HCT116 (cell line): ENCODE measurements around the gene ZSCAN16. TPM values are rescaled to one million over a fixed set of nuclear protein-coding genes. Genes with fewer than 3 reads are reported as not detected.

Experiments used
- ATAC-seq: fragments of 200-7000 bp; cut with Tn5 transposase; 2 replicates; pipeline ENCODE4 v1.9.1; 2020; ENCODE audit warnings: mild to moderate bottlenecking, moderate library complexity
- BruUV-seq: library from RNA; stranded (reverse); fragments of 400-500 nt; replicated peaks from 2 replicates; lab custom pipeline; 2021; lab: Mats Ljungman, UMichigan
- CTCF ChIA-PET: fragments of 300-600 bp; sonication (Branson Sonifier 250); formaldehyde crosslinking; loops from one replicate; lab custom pipeline; 2021; ENCODE audit warnings: antibody characterized with exemption; lab: Charles Lee
- POLR2A ChIA-PET: fragments of 300-600, 350-600 bp; sonication (Branson Sonifier 250); formaldehyde crosslinking; loops from one replicate; lab custom pipeline; 2021; ENCODE audit warnings: antibody characterized with exemption; lab: Charles Lee
- RAD21 ChIA-PET, 2 experiments: fragments of 300-600 bp; sonication (Branson Sonifier 250); formaldehyde crosslinking; loops; one replicate each; lab custom pipeline; 2023; ENCODE audit warnings: low total read pairs in 2 of 2; ENCODE audit not compliant: uncharacterized antibody in 2 of 2, unreplicated experiment in 2 of 2, low non-redundant PET in 1 of 2; lab: Charles Lee
- DNase-seq: peaks from one replicate; pipeline ENCODE4 v3.0.0-alpha.2; 2010; ENCODE audit warnings: low read depth, low spot score
- H2AFZ ChIP-seq: fragments of 200-600 bp; shearing (Covaris generic), sonication (generic); 2 replicates; pipeline ENCODE4 v1.6.1; 2017; ENCODE audit warnings: low read depth, mixed run types, mixed read lengths, antibody characterized with exemption, low read length; ENCODE audit not compliant: poor library complexity, severe bottlenecking
- H3K27ac ChIP-seq: 2 replicates; pipeline ENCODE4 v1.5.1; 2012; ENCODE audit warnings: low read depth, low read length
- H3K27me3 ChIP-seq: fragments of 200-600 bp; sonication (generic); 2 replicates; pipeline ENCODE4 v1.6.1; 2016; ENCODE audit warnings: mixed run types, low read length, mixed read lengths; ENCODE audit not compliant: insufficient read depth
- H3K36me3 ChIP-seq, 2 experiments: fragments of 200-500 bp in 1 of 2; fragments of 200-600 bp in 1 of 2; sonication (Bioruptor generic) in 1 of 2; sonication (generic) in 1 of 2; 2 replicates each; pipeline versions ENCODE4 v1.5.1 to v1.6.1; 2014 to 2016; ENCODE audit warnings: low read length in 2 of 2, inconsistent platforms in 1 of 2, mixed read lengths in 1 of 2, mixed run types in 1 of 2; ENCODE audit not compliant: insufficient read depth in 2 of 2, control insufficient read depth in 1 of 2
- H3K4me1 ChIP-seq, 2 experiments: fragments of 200-600 bp in 1 of 2; sonication (generic) in 1 of 2; 2 replicates each; pipeline versions ENCODE4 v1.5.1 to v1.6.1; 2012 to 2017; ENCODE audit warnings: low read length in 2 of 2, inconsistent platforms in 1 of 2, mild to moderate bottlenecking in 1 of 2, mixed read lengths in 1 of 2, mixed run types in 1 of 2, moderate library complexity in 1 of 2; ENCODE audit not compliant: insufficient read depth in 2 of 2, control insufficient read depth in 1 of 2
- H3K4me2 ChIP-seq: fragments of 200-600 bp; sonication (generic); 2 replicates; pipeline ENCODE4 v1.6.1; 2017; ENCODE audit warnings: mixed run types, low read length, mixed read lengths
- H3K4me3 ChIP-seq, 2 experiments: fragments of 200-600 bp in 1 of 2; sonication (generic) in 1 of 2; replicated peaks in 1 of 2; 2 replicates each; pipeline ENCODE4 v1.5.1; 2011 to 2016; ENCODE audit warnings: low read length in 2 of 2, control low read depth in 1 of 2, low read depth in 1 of 2, mild to moderate bottlenecking in 1 of 2, mixed read lengths in 1 of 2, mixed run types in 1 of 2
- H3K79me2 ChIP-seq: fragments of 200-600 bp; sonication (generic); 2 replicates; pipeline ENCODE4 v1.6.1; 2017; ENCODE audit warnings: mild to moderate bottlenecking, mixed run types, low read length, moderate library complexity, mixed read lengths; ENCODE audit not compliant: insufficient read depth
- H3K9ac ChIP-seq: fragments of 200-600 bp; sonication (generic); 2 replicates; pipeline ENCODE4 v1.6.1; 2016; ENCODE audit warnings: low read length, mixed read lengths
- H3K9me2 ChIP-seq: fragments of 200-600 bp; sonication (generic), shearing (Covaris generic); 2 replicates; pipeline ENCODE4 v1.6.1; 2017; ENCODE audit warnings: mixed run types, mild to moderate bottlenecking, moderate library complexity; ENCODE audit not compliant: insufficient read depth
- H3K9me3 ChIP-seq, 2 experiments: fragments of 200-500 bp in 1 of 2; fragments of 200-600 bp in 1 of 2; sonication (Bioruptor generic) in 1 of 2; sonication (generic) in 1 of 2; 2 replicates each; pipeline ENCODE4 v1.6.1; 2014 to 2017; ENCODE audit warnings: low read length in 2 of 2, mixed read lengths in 2 of 2, inconsistent platforms in 1 of 2, low read depth in 1 of 2, mild to moderate bottlenecking in 1 of 2, mixed run types in 1 of 2, moderate library complexity in 1 of 2; ENCODE audit not compliant: control insufficient read depth in 1 of 2, insufficient read depth in 1 of 2
- H4K20me1 ChIP-seq: fragments of 200-600 bp; sonication (generic), shearing (Covaris generic); 2 replicates; pipeline ENCODE4 v1.6.1; 2017; ENCODE audit warnings: mixed run types, mild to moderate bottlenecking, moderate library complexity; ENCODE audit not compliant: insufficient read depth
- ELF1 ChIP-seq: IDR thresholded peaks from 2 replicates; pipeline ENCODE4 v1.6.1; 2012; ENCODE audit warnings: low read depth, borderline replicate concordance
- REST ChIP-seq: IDR thresholded peaks from 2 replicates; pipeline ENCODE4 v1.6.1; 2012; ENCODE audit warnings: low read depth
- SIN3A ChIP-seq: IDR thresholded peaks from 2 replicates; pipeline ENCODE4 v1.6.1; 2012; ENCODE audit warnings: low read depth
- SRF ChIP-seq: IDR thresholded peaks from 2 replicates; pipeline ENCODE4 v1.6.1; 2012; ENCODE audit warnings: low read depth
- TCF7L2 ChIP-seq: IDR thresholded peaks from 2 replicates; pipeline ENCODE4 v1.7.0; 2011; ENCODE audit warnings: borderline replicate concordance, inconsistent platforms; ENCODE audit not compliant: insufficient read depth, insufficient read length; ENCODE audit errors: extremely low read depth
- ZFX ChIP-seq: fragments of 450-650 bp; IDR thresholded peaks from 2 replicates; pipeline ENCODE4 v1.6.1; 2017
- ZNF274 ChIP-seq: fragments of 200-500 bp; sonication (Bioruptor generic); IDR thresholded peaks from 2 replicates; pipeline ENCODE4 v1.6.1; 2014; ENCODE audit warnings: mild to moderate bottlenecking, low read depth, low read length, inconsistent platforms
- intact Hi-C: fragments of 100-400 bp; cut with micrococcal nuclease; formaldehyde crosslinking; loops from 2 replicates; pipeline ENCODE4 v1.10.0; 2022
- total RNA-seq: library from RNA; stranded (reverse); gene quantifications from one replicate; pipeline ENCODE4 v1.2.1, GENCODE V29; 2021; ENCODE audit not compliant: unreplicated experiment

Gene ZSCAN16
- total RNA-seq, 1 experiment from 2014 or later: 5.0 TPM

- TF ChIP-seq REST (no peak), ELF1 (no peak), SIN3A (no peak), TCF7L2 (no peak), ZFX (no peak), SRF (no peak), ZNF274 (no peak)
Measured at GRCh38 chr6:28167926-28168325, 43.5 kb downstream of the ZSCAN16 start (continued).

GRCh38 chr6:28171271-28171670, 46.9 kb downstream of the ZSCAN16 start:
- DNase-seq (no peak), ATAC-seq (no peak)
- Histone ChIP-seq H3K9ac (no peak overlapping the region), H3K9me3 (no peaks in the 10 kb centered on the region), H3K4me2 (no peak overlapping the region), H3K9me2 (no peaks in the 10 kb centered on the region), H3K4me3 (no peak overlapping the region), H3K4me1 (no peaks in the 10 kb centered on the region), H3K79me2 (no peaks in the 10 kb centered on the region), H4K20me1 (no peaks in the 10 kb centered on the region), H3K36me3 (no peaks in the 10 kb centered on the region), H2AFZ (no peak overlapping the region)
- POLR2A ChIA-PET: no interaction called here
- no TSS peak for BruUV-seq
- intact Hi-C loops: no loop called here
- no peak for TF ChIP-seq TCF7L2
- TF ChIP-seq, all 23 proteins: peak for 0
- Histone ChIP-seq H3K27ac (no peak overlapping the region), H3K27me3 (no peaks in the 10 kb centered on the region)
- ChIA-PET CTCF (no interaction called here), RAD21 (no interaction called here)
